ENCODE data around the gene SLC6A1.

The SLC6A1 gene

GRCh38 chr3:10993729-10994065, 1.1 kb downstream of the SLC6A1 start:
- DNase-seq (ENCODE audit: low spot score) = no peak

DNA sequence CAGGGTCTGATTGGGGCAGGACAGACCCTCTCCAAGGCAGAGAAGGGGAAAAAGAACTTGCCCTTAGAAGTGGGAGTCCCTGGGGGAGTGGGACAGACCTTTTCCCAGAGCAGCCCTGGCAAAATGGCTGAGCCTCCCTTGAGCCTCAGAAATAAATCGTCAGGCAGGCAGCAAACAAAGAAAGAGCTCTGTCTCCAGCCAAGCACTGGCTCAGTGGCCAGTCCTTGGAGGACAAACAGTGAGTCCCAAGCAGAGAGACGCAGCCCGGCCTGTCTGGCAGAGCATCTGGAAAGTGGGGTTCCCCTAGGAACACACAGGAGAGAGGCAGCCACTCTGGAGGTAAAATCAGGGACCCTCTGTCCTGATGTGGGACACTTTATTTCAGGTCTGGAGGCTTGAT, 1.8 kb downstream of the SLC6A1 start:
- no peak for DNase-seq (ENCODE audit: low spot score)

DNA sequence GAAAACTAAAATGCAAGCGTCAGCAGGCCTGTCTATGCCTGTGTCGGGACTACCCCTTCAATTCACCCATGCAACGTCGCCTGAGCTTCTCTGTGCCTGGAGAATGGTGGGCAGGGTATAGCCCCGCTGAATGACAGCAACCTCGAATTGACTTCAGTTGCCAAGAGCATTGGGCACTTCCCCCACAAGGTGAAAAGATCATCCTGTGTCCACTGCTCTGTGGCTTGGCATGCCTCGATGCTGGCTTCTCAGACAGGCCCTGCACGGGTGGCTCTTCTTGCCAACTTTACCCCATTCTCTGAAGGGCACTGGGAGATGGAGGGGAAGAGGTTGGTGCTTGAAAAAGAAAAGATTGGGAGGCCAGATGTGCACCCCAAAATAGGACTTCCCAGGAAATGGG, 3.3 kb downstream of the SLC6A1 start:
- no peak for DNase-seq (ENCODE audit: low spot score)

DNA sequence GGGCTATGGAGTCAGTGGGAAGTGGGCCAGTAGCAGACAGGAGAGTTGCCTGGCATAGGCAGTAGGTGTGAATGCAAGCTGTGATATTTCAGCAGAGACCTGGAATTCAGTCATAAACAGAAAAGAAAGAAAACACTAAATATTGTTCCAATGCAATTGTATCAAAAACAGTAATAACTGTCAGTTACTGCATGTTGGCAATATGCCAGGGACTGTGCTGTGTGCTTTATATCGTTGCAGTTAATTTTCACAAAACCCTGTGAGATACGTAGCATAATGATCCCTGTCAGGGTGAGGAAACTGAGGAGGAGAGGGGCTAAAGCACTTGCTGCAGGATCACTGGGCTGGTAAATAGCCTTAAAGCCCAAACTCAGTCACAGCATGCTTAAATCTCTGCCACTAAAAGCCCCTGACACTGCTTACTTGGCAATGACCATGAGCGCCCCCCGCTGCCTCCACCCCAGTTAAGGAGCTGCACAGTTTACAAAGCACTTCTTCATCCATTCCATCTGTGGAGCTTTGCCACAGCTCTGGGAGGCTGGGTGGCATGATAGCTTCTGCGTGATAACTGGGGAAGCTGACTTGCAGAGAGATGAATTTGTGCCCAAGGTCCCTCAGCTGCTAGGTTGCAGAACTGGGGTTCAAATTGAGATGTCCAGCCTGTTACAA, 3.9 kb downstream of the SLC6A1 start:
- DNase-seq (ENCODE audit: low spot score) = no peak

- DNase-seq (ENCODE audit: low spot score) = no peak
These were observed 4.6 kb downstream of the SLC6A1 start for GRCh38 chr3:10997196-10997595.

DNA sequence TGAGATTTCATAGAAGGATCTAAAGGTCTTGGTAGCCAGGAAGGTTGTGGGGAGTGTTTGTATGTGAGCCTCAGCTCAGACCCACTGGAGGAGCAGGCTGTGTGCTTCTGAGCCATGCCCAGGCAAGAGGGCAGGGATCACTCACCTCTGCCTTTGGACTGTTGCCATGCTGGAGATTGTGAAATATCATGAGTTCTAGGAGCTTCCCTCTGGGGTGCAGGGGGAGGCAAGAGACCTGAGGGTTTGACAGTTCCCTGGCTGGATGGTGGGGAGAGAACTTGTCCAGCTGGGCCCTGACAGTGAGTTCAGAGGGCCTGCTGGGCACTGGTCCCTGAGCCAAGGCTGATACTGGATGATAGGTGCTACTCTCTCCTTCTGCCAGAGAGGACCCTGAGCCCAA, 6.0 kb downstream of the SLC6A1 start:
- DNase-seq (ENCODE audit: low spot score) = no peak

- no peak for DNase-seq (ENCODE audit: low spot score)
These were observed 6.9 kb downstream of the SLC6A1 start for GRCh38 chr3:10999221-11000107.

GRCh38 chr3:11000528-11000927, 8.0 kb downstream of the SLC6A1 start:
- no peak for DNase-seq (ENCODE audit: low spot score)

- DNase-seq (ENCODE audit: low spot score) = peak; percentile 17
These were observed 8.6 kb downstream of the SLC6A1 start for GRCh38 chr3:11001020-11001657.

DNA sequence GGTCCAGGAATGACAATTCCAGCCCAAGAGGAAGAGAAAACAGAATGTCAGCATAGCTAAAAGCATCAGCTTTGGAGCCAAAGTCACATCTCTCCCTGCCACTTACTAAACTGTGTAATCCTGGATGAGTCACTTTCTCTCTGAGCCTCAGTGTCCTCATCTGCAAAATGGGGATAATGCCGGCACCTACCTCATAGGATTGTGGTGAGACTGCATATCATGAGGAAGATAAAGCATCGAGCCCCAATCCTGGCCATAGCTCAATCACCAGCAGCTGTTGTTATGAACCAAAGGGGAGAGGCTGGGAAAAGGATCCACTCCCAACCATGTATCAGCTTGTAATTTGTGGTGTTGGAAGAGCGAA, 9.1 kb downstream of the SLC6A1 start:
- DNase-seq (ENCODE audit: low spot score) = no peak

DNA sequence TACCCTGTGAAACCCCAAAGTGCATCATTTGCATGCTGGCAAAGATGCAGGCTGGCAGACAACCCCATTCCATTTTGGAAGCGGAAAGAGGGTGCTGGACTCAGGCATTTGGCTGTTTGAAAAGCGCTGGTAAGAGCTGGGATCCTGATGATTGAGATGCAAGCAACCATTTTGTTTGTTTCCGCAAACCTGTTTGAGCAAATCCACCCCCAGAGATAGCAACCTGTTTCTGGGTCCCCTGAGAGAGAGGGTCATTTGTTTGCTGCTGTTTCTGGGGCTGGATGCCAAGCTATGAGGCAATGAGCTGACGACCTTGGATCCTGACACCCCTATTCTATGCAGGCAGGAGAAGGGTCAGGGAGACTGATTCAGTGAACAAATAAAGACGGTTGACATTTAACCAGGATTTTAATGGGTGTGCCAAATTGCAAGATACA, 9.8 kb downstream of the SLC6A1 start:
- no peak for DNase-seq (ENCODE audit: low spot score)

- no peak for DNase-seq (ENCODE audit: low spot score)
These were observed 12.0 kb downstream of the SLC6A1 start for GRCh38 chr3:11004563-11004962.

GRCh38 chr3:11005686-11006256, 13.2 kb downstream of the SLC6A1 start:
- DNase-seq (ENCODE audit: low spot score) = no peak

DNA sequence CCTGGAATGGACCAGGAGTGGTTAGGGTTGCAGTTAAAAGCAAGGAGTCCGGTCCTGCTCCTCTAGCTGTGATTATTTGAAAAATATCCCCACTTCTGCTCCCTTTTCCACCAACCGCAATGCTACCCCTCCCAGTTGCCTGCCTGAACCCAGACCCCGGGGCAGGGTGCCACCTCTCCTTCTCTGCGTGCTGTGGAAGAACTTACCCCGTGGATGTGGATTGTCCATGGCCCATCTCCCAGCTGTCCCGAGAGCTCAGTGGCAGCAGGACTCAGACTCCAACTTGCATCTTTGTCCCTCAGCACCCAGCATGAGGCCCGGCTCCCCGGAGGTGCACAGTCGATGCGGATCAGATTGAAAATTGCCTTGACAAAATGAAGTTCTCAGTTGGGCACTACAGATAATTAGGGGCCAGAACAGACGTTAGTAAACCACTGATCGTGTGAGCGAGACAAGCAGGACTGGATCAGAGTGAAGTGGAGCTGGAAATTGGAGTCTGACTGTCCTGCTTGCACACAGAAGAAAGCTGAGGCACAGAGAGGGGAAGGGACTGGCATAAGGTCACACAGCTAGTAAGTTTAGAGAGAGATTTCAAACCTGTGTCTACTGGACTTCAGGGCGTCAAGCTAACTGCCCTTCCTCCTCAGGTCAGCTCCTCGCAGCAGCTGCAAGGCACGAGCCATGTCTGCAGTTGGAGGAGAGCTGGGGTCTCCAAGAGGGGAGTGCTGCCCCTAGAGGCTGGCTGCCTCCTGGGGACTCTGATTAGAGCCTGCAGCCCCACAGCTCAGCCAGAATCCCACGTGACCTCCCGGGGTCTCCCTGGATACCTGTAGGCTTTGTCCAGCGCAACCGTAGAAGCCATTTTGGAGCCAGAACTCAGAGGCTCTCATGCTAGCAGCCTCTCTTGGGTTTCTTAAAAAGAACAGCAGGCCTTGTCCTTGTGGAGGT, 14.7 kb downstream of the SLC6A1 start:
- DNase-seq (ENCODE audit: low spot score) = no peak

GRCh38 chr3:11009898-11010297, 17.4 kb downstream of the SLC6A1 start:
- DNase-seq (ENCODE audit: low spot score) = no peak

DNA sequence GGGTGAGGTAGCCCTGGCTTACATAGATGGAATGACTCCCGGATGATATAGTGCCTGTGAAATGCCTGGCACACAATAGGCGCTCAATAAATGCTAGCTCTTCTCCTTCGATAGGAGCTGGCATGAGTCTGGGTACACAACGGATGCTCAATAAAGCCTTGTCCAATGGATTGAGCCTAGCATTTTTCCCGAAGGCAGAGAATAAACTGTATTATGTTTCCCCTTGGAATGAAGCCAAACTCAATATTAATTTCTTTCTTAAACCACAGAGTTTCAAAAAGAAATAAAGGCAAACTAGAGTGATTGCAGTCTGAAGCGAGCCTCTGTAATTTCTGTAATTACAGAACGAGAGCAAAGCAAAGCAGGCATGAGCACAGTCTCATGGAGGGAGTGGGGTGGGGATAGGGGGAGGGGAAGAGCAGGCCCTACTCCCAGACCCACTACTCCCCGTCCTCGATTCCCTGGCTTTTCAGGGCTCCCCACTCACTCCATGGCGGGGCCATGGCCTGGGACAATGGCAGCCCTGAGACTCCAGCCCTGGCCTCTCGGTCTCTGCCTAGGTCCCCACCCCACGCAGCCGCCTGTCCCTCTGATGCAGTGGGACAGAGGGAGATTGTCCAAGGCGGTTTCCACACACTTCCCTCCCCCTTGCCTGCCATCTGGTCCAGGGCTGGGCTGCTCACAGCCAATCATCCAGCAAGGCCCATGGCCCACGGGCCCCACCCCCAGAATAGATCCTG, 18.0 kb downstream of the SLC6A1 start:
- DNase-seq (ENCODE audit: low spot score) = no peak

DNA sequence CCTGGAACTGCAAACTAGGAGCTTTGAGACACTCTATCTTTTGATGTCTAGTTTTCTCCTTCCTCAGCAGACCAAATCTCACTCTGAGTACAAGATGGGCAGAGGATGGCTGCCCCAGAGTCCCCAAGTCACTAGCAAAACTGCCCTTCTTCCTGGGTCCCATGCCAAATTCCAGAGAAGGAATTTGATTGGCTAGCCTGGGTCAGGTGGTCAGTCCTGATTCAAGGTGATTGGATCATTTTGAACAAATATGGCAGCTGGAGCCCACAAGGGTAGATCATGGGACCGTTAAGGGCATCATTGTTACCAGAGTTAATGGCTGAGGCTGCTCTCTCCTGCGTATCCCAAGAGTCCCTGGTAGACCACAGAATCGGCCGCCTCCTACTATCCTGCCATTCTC, 21.7 kb downstream of the SLC6A1 start:
- no peak for DNase-seq (ENCODE audit: low spot score)

DNA sequence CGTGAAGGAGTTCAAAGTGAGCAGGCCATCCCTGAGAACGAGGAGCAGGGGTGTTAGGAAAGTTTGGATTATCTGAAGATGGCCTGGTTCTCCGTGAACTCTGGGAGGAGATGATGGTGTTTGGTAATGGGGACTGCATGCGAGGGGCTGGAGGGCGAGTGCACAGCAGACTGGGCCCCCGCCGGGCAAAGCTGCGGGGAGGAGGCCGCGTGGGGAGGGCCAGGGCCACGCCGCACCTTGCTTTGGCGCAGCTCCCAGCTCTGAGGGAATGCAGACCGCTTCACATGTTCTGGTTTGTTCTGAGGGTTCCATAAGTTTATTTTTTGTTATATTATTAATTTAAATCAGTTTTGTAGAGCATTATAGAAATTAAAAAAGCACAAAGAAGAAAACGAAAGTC, 22.2 kb downstream of the SLC6A1 start:
- DNase-seq (ENCODE audit: low spot score) = no peak

DNA sequence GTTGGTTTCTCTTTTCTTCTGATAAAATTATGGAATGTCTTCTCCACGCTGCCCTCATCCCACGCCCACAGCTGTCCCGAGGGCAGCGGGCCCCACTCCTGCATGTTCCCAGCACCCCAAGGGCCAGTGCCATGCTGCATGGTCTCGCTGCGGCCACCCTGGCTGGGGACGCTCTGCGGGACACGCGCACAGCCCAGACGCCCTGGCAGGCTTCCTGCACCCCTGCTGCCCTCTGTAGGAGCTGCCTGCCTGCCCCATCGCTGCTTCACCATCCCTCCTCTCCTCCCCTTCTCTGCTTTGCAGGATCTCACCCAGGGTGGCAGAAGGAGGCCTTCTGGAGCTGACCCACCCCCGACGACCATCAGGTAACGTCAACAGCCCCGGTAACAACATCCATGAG, 22.8 kb downstream of the SLC6A1 start:
- no peak for DNase-seq (ENCODE audit: low spot score)

GRCh38 chr3:11016727-11017126, 24.2 kb downstream of the SLC6A1 start:
- no peak for DNase-seq (ENCODE audit: low spot score)
